ENCODE data around the gene SNX20. TPM values are rescaled to one million over a fixed set of nuclear protein-coding genes. Genes with fewer than 3 reads are reported as not detected.

Gene SNX20
- total and polyA plus RNA-seq, 2 of the 13 experiments (the other 11 are each of a cell fraction or from before 2014, with no cell fraction given), result not detected

GRCh38 chr16:50675686-50676610 lies 5.2 kb downstream of the SNX20 start:
- intact Hi-C loops (cut with micrococcal nuclease; ENCODE audit: unreplicated experiment), result no loop called here
- ATAC-seq, result no peak
- no peak overlapping the region for H3K27ac ChIP-seq (ENCODE audit: extremely low read length, insufficient read depth, low read length)
- ChIA-PET POLR2A (interaction anchor here (0.9 kb wide), 1 partner anchor 10 kb away, joined by 3 read pairs; no protein-coding TSS in a partner anchor), CTCF (ENCODE audit: low intra/inter-chr PET ratio, low total read pairs) (no interaction called here)
- 57% methylated on average over 18 of the region's 23 CpGs for WGBS (ENCODE audit: low lambda C conversion rate)
- peaks cover 27% of the 10 kb centered on the region for H3K9me3 ChIP-seq (ENCODE audit: low read length)
- no peak overlapping the region for H3K4me2 ChIP-seq (ENCODE audit: low read depth, low read length)
- no peaks in the 10 kb centered on the region for H4K20me1 ChIP-seq (ENCODE audit: insufficient read depth, low read length)
- no peaks in the 10 kb centered on the region for H3K36me3 ChIP-seq (replicated peaks in 1 of 2; ENCODE audit: control insufficient read depth in 1 of 2, insufficient read depth in 2 of 2, low read length in 2 of 2)
- no peak for TF ChIP-seq ZNF264 (CRISPR knock-in tag; IDR thresholded peaks at IDR 0.05)
- TF ChIP-seq ZNF230 (CRISPR knock-in tag; IDR thresholded peaks at IDR 0.05), result no peak
- TF ChIP-seq ZNF629 (CRISPR knock-in tag; conservative IDR thresholded peaks at IDR 0.05), result 0 out of 2 replicates have a peak, but pooled peaks have one; percentile 20
- no peak for TF ChIP-seq ZNF335 (CRISPR knock-in tag; IDR thresholded peaks at IDR 0.05)
- TF ChIP-seq ZNF569 (CRISPR knock-in tag; IDR thresholded peaks at IDR 0.05; ENCODE audit: borderline replicate concordance), result no peak
- no peak for TF ChIP-seq ZNF784 (CRISPR knock-in tag; IDR thresholded peaks at IDR 0.05; ENCODE audit: borderline replicate concordance)
- no peak overlapping the region for H3K4me3 ChIP-seq (replicated peaks in 1 of 3; ENCODE audit: insufficient read depth in 1 of 3, low read depth in 2 of 3, low read length in 3 of 3)
- H3K9ac ChIP-seq (ENCODE audit: insufficient read depth, low read depth, low read length), result no peak overlapping the region
- in situ Hi-C loops (cut with HindIII; ENCODE audit: extremely low pct_ligation_motif_present, low pct_unique_long_range_greater_than_20kb), result no loop called here
- no TSS peak for BruUV-seq (replicated peaks)
- no peak for DNase-seq (ENCODE audit: low spot score)
- FAIRE-seq, result no peak
- no peak overlapping the region for H2AFZ ChIP-seq (ENCODE audit: low read length)
- no peaks in the 10 kb centered on the region for H3K79me2 ChIP-seq (ENCODE audit: insufficient read depth, low read length)
- H3K4me1 ChIP-seq (ENCODE audit: insufficient read depth, low read length), result no peaks in the 10 kb centered on the region
- H3K27me3 ChIP-seq (ENCODE audit: control insufficient read depth in 1 of 2, insufficient read depth in 2 of 2, low read length in 2 of 2), result no peaks in the 10 kb centered on the region; a peak in 2 of 5 replicates

- H3K27ac ChIP-seq (ENCODE audit: extremely low read length, insufficient read depth, low read length), result no peak overlapping the region
- no peak overlapping the region for H2AFZ ChIP-seq (ENCODE audit: low read length)
- H3K9me3 ChIP-seq (ENCODE audit: low read length), result peaks cover 34% of the 10 kb centered on the region
- no peak overlapping the region for H3K9ac ChIP-seq (ENCODE audit: insufficient read depth, low read depth, low read length)
- H3K4me3 ChIP-seq (replicated peaks in 1 of 3; ENCODE audit: insufficient read depth in 1 of 3, low read depth in 2 of 3, low read length in 3 of 3), result no peak overlapping the region
- BruUV-seq (replicated peaks), result no TSS peak
- POLR2A ChIA-PET, result interaction anchor here (0.9 kb wide), 1 partner anchor 11 kb away, joined by 3 read pairs; no protein-coding TSS in a partner anchor
- H3K4me2 ChIP-seq (ENCODE audit: low read depth, low read length), result no peak overlapping the region
- H4K20me1 ChIP-seq (ENCODE audit: insufficient read depth, low read length), result no peaks in the 10 kb centered on the region
- no peak for FAIRE-seq
- DNase-seq (ENCODE audit: low spot score), result no peak
- no peaks in the 10 kb centered on the region for H3K4me1 ChIP-seq (ENCODE audit: insufficient read depth, low read length)
- CTCF ChIA-PET (ENCODE audit: low intra/inter-chr PET ratio, low total read pairs), result no interaction called here
- no peak for ATAC-seq
- H3K79me2 ChIP-seq (ENCODE audit: insufficient read depth, low read length), result no peaks in the 10 kb centered on the region
- no peaks in the 10 kb centered on the region for H3K36me3 ChIP-seq (replicated peaks in 1 of 2; ENCODE audit: control insufficient read depth in 1 of 2, insufficient read depth in 2 of 2, low read length in 2 of 2)
- intact Hi-C loops (cut with micrococcal nuclease; ENCODE audit: unreplicated experiment) (no loop called here), in situ Hi-C loops (cut with HindIII; ENCODE audit: extremely low pct_ligation_motif_present, low pct_unique_long_range_greater_than_20kb) (no loop called here)
- H3K27me3 ChIP-seq (ENCODE audit: control insufficient read depth in 1 of 2, insufficient read depth in 2 of 2, low read length in 2 of 2), result no peaks in the 10 kb centered on the region; a peak in 2 of 5 replicates
- 64% methylated on average over 4 of the region's 4 CpGs for WGBS (ENCODE audit: low lambda C conversion rate)
- TF ChIP-seq AKNA (CRISPR knock-in tag; IDR thresholded peaks at IDR 0.05; ENCODE audit: borderline replicate concordance) (no peak), MEIS1 (CRISPR knock-in tag; IDR thresholded peaks at IDR 0.05; ENCODE audit: borderline replicate concordance) (no peak), RFXANK (CRISPR knock-in tag; IDR thresholded peaks at IDR 0.05) (no peak), NFATC3 (CRISPR knock-in tag; IDR thresholded peaks at IDR 0.05) (no peak), SIN3B (IDR thresholded peaks at IDR 0.05; ENCODE audit: low read length) (no peak), ZNF777 (CRISPR knock-in tag; IDR thresholded peaks at IDR 0.05) (no peak), TBX2 (CRISPR knock-in tag; IDR thresholded peaks at IDR 0.05; ENCODE audit: borderline replicate concordance) (no peak)
Measured at GRCh38 chr16:50674831-50675230, 6.3 kb downstream of the SNX20 start.

Data from HepG2 (cell line).